ENCODE results near the gene AGBL2.
"Not testable (repeated sequence)": the region's sequence is repeated elsewhere in the genome, so short reads cannot be mapped to it uniquely, and the experiment has no call there.

Gene AGBL2, protein sequence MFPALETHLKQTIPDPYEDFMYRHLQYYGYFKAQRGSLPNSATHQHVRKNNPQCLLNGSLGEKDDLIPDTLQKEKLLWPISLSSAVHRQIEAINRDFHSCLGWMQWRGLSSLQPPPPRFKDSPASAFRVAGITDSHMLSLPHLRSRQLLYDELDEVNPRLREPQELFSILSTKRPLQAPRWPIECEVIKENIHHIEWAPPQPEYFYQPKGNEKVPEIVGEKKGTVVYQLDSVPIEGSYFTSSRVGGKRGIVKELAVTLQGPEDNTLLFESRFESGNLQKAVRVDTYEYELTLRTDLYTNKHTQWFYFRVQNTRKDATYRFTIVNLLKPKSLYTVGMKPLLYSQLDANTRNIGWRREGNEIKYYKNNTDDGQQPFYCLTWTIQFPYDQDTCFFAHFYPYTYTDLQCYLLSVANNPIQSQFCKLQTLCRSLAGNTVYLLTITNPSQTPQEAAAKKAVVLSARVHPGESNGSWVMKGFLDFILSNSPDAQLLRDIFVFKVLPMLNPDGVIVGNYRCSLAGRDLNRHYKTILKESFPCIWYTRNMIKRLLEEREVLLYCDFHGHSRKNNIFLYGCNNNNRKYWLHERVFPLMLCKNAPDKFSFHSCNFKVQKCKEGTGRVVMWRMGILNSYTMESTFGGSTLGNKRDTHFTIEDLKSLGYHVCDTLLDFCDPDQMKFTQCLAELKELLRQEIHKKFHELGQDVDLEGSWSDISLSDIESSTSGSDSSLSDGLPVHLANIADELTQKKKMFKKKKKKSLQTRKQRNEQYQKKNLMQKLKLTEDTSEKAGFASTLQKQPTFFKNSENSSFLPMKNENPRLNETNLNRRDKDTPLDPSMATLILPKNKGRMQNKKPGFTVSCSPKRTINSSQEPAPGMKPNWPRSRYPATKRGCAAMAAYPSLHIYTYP

DNA sequence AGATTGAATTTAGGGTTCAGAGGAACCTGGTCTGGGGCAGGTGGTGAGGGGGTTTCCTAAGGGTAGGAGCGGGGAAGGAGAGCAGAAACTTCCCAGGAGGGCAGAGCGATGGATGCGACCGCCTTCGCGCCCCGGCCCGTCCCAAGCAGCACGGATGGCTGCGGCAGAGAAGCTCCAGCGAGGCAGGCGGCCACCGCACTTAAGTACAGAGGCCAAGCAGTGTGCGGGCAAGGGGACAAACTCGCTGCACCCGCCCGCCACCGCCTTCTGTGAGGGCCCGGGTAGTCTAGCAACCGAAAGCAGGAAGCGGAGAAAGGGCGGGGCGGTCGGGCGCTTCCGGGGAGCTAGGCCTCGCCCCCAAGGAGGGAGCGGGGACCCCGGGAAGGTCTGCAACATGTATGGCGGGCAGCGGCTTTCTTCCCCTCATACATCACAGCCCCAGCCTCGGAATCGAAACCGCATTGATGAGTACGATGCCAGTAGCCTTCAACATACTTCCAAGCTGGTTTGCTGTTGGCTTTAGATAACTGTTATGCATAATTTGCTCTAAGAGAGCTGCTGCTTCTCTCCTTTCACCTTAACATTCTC lies at the start of gene AGBL2:
Gene AGBL2 (minus strand): TSS at position 288 of the 588 bp plus-strand sequence. CDS start 719 bp downstream, outside the sequence.
- peak; percentile 83 to 85 for DNase-seq (ENCODE audit: low read depth in 2 of 2)

DNA sequence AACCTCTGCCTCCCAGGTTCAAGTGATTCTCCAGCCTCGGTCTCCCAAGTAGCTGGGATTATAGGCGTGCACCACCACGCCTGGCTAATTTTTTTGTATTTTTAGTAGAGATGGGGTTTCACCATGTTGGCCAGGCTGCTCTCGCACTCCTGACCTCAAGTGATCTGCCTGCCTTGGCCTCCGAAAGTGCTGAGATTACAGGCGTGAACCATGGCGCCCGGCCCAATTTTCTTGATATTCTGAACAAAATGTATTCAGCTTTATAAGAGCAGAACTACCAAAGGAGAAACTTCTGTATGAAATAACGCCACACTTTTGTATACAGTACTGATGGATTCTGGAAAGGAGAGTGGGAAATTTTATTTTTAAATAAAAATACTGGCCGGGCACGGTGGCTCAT lies 44.1 kb upstream of the AGBL2 start:
- DNase-seq (ENCODE audit: low read depth in 2 of 2): not testable (repeated sequence)

DNA sequence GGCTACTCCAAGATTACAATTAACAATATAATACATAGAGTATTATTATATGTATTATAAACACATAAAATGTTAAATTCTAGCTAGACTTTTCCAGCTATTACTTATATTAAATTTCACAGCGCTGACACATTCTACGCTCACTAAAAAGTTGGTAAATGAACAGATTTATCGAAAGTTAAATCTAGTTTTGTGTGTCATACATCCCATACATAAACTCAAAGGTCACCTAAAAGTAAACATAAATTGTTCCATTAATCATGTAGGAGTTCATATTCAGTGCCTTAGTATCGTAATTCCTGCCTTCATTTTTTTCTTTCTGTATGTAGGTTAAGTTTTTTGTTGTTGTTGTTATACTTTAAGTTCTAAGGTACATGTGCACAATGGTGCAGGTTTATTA lies 41.0 kb upstream of the AGBL2 start:
- no peak for DNase-seq (ENCODE audit: low read depth in 2 of 2)

DNA sequence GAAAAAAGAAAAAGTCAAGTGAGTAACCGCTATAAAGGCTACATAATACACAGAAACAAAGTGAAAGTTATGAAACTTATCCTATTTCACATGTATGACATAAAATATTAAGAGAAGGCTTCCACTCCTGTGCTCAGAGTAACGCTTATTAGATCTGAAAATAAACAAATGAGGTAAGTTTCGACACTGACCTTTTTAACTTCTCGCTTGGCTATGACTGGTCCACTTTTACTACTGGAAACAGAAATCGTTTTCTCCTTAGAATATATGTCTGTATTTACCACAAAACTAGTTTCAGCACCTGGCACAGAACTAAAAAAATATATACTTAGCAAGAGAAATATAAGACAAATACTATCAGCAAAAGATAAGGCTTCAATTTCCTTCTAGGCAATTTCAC lies 35.6 kb upstream of the AGBL2 start:
- DNase-seq (ENCODE audit: low read depth in 2 of 2): no peak

DNA sequence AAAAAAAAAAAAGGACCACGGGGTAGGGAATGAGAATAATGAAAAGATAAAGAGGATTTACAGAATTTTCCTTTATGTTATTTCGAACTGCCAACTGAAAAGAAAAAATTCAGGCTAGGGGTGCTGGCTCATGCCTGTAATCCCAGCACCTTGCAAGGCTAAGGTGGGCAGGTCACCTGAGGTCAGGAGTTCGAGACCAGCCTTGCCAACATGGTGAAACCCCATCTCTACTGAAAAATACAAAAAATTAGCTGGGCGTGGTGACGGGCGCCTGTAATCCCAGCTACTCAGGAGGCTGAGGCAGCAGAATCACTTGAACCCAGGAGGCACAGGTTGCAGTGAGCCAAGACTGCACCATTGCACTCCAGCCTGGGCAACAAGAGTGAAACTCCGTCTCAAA lies 27.3 kb upstream of the AGBL2 start:
- not testable (repeated sequence) for DNase-seq (ENCODE audit: low read depth in 2 of 2)

DNA sequence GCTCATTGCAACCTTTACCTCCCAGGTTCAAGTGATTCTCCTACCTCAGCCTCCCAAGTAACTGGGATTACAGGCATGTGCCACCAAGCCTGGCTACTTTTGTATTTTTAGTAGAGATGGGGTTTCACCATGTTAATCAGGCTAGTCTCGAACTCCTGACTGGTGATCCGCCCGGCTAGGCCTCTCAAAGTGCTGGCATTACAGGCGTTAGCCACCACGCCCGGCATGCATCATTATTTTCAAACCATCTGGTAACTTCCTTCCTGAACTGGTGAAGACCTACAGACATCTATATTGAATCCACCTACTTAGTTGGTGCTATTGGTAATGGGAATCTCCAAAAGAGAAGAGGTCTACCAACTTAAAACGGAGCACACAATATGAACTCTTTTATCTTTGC lies 22.6 kb upstream of the AGBL2 start:
- DNase-seq (ENCODE audit: low read depth in 2 of 2): not testable (repeated sequence)

DNA sequence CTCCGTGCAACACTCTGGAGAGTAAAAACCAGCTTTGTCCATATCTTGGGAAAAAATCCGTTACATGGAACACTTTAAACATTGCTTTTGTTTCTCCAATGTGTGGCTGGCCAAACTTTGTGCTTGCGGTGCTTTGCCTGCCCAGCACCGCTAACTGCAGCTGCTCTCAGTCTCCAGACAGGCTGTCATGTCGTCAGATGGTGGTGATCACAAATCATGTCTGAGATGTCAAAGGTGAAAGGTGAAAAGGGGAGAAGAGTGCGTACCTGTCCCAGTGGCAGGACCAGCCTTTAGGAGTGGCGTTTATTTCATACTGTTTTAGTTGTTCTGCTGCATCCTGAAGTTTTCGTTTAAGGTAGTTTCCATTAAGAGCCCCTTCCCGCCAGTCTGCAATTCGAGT lies 17.1 kb upstream of the AGBL2 start:
- DNase-seq (ENCODE audit: low read depth in 2 of 2): no peak

DNA sequence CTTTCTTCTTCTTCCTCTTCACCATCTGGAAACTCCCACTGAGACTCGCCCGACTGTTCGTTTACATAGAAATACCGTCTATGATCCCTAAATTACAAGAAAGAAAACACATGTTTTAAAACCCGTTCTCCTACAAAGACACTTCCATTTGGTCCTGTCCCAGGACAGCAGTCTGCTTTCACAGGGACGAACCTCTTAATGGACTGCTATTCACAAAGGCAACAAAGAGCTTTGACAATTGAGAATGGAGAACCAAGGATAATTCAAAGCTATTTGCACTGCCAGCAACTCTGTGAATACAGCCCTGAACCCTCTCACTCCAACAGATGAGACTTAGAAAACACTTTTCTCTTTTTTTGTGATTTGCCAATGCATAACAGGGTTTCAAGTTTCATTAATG lies 16.3 kb upstream of the AGBL2 start:
- no peak for DNase-seq (ENCODE audit: low read depth in 2 of 2)

DNA sequence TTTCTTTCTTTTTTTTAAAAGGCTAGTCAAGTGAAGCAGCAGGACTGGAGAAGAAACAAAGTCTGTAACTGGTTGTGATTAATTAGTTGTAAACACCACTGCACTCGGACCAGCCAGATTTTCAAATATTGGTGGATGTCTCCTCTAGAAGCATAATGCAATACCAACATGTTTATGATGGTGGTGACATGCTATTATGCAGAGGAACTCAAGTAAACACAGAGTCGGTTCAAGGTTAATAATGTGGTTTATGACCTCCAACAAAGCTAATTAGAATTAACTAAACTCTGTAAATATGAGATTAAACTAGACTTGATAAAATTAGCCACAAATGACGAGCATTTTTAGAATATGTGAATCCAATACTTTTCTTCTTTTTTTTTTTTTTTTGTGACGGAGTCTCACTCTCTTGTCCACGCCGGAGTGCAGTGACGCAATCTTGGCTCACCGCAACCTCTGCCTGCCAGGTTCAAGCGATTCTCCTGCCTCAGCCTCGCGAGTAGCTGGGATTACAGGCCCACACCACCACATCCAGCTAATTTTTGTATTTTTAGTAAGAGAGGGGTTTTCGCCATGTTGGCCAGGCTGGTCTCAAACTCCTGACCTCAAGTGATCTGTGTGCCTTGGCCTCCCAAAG lies 11.8 kb upstream of the AGBL2 start:
- DNase-seq (ENCODE audit: low read depth in 2 of 2): no peak

DNA sequence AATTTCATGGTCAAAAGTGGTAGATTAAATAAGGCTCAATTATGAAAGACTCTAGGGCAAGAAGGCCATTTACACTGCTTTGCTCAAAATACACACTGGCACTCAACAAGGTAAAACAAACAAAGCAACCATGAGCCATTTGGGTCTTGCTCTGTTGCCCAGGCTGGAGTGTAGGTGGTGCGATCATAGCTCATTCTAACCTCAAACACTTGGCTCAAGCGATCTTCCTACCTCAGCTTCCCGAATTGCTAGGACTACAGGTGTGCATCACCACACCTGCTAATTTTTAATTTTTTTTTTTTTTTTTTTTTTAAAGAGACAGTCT lies 10.9 kb upstream of the AGBL2 start:
- no peak for DNase-seq (ENCODE audit: low read depth in 2 of 2)

DNA sequence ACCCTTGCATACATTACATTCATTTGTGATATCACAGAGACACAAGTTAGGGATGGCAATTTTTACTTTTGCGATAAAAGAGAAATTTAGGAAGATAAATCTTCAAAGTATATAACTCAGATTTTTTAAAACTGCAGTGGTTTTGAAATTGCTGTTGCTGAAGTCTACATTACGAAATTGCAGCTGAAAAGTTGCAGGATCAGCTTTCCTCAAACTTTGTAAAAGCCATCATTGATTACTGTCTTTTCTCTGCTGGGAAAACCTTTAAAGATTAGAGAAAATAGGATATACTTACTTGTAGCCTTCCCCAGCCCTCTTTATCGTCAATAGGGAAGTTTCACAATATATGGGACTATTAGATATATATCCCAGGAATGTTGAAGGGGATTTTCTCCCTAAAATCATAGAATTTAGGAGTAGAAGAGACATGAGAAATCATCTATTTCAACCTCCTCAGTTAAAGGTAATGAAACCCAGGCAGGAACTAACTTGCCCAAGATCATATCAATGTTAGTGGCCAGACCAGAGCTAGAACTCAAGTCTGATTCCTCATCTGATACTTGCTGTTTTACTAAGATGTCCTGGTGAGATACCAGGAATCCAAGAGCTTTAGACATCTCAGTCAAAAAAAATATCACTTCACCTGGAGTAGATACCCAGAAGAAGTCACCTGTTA lies 10.4 kb upstream of the AGBL2 start:
- no peak for DNase-seq (ENCODE audit: low read depth in 2 of 2)

DNA sequence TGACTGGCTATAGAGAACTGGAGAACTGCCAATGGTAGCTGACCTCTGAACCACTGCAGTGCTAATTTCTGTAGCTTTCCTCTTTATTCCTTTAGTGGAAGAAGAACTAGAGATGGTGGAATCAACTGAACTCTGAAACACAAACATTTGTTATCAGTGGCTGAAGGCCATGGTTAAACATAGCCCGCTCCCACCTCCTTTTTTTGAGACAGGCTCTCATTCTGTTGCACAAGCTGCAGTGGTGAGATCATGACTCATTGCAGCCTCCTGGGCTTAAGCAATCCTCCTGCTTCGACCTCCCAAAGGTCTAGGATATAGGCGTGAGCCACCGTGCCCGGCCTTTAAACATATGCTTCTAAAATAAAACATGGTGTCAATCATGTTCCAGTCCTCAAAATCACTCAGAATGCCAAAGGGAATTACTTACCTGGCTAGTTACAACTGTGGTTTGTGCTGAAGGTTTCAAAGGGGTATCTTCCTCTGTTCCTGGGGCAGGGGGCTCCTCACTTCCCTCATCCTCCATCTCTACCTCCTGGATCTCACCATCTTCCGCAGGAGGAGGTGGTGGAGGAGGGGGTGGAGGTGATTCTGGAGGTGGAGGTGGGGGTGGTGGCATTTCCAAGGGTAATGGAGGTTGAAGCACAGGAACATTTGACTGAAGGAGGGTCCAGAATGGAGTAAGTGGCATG lies 9.0 kb upstream of the AGBL2 start:
- DNase-seq (ENCODE audit: low read depth in 2 of 2): no peak

DNA sequence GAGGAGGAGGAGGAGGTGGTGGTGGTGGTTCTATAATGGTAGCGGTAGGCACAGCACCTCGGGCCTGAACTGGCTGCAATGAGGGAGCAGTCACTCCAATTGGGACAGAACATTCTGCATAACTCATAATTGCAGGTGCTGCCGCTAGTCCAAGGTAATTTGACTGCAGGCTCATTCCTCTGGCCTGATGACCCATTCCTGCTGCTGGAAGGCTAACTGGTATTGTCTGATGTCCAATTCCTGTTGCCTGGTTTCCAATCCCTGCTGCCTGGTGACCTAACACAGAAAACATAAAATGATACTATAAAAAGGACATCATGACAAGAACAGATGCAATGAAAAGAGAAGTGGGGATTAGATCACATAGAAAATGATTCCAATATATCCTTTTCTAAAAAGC lies 7.9 kb upstream of the AGBL2 start:
- DNase-seq (ENCODE audit: low read depth in 2 of 2): no peak

DNA sequence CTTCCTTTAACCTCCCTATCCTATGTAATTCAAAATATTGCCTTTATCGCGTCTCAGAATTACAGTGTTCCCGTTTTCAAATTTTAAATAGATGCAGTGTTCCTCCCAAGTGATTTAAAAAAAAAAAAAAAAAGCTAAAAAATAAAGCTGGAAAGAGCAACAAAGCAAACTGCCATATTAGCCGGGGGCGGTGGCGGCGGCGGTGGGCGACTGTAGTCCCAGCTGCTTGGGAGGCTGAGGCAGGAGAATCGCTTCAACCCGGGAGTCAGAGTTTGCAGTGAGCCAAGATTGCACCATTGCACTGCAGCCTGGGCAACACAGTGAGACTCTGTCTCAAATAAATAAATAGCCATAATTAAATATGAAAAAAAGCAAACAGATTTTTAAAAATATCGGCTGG lies 5.5 kb upstream of the AGBL2 start:
- DNase-seq (ENCODE audit: low read depth in 2 of 2): no peak

DNA sequence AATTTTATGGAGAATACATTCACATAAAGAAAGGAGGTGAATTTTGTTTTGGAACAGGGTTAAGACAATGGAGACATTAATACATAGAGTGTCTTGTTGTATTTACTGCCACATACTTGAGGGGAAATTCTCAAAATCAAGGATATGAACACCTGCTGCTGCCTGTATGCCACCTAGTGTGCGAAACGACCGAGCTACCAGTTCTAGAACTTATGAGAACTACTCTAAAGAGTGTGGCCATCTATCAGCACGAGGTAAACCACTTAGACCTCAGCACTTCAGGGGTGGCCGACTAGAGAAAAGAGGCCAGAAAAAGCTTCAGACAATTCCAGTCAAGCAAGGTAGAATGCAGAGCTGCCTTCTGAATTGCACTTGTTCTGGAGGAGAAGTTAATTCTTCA lies 1.5 kb upstream of the AGBL2 start:
- no peak for DNase-seq (ENCODE audit: low read depth in 2 of 2)

DNA sequence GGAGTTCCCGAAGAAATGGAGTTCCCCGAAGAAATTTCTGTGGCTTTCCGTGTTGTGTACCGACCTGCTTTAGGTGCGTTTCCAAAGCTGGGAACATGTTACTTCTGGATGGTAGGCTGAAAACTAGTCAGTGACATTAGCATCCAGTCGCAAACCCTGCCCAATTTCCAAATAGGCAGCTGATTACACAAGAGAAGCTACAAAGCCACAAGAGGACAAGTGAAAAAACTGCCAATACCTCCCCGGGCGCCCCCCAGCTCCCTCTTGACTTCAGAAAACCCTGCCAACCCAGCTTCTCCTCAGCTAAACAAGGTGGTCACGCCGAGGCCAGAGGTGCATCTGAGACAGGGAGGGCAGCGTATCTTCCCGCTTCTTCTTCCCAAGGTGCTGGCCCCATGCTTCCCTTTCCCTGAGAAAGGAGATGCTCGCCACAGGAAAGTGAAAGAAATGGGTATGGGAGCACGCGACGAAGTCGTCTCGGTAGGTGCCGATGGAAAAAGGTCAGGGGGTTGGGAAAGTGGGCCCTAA lies 551 bp downstream of the AGBL2 start:
- DNase-seq (ENCODE audit: low read depth in 2 of 2): peak in 1 of 2 donors; percentile 5

DNA sequence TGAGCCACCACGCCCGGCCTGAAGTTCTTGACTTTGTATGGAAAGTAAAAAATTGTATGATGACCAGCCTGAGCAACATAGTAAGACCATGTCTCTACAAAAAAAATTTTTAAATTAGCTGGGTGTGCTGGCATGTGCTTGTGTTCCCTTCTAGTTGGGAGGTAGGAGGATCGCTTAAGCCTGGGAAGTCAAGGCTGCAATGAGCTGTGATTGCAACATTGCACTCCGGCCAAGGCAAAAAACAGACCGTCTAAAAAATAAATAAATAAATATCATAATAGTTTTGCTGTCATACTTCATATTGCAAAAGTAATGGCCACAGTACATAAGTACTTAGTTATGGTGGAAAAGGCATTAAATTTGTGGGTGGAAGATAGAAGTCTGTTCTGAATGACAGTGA lies 3.4 kb downstream of the AGBL2 start:
- DNase-seq (ENCODE audit: low read depth in 2 of 2): no peak

DNA sequence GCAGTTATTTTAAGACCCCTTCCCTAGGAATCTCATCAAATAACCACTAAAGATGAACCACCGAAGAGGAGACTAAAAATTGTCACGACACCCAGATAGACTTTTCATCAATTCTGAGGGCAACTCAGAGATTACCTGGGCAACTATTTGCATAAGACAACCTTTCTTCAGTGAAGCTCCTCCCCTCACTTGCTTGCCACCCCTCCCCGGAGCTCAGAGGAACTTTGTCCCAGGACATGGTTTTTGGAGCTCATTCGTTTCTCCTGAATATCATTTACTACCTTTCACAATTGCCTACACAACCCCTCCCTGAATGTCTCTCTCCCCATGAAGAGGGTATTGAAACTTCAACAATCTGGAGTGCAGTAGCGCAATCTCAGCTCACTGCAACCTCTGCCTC lies 3.9 kb downstream of the AGBL2 start:
- DNase-seq (ENCODE audit: low read depth in 2 of 2): no peak

DNA sequence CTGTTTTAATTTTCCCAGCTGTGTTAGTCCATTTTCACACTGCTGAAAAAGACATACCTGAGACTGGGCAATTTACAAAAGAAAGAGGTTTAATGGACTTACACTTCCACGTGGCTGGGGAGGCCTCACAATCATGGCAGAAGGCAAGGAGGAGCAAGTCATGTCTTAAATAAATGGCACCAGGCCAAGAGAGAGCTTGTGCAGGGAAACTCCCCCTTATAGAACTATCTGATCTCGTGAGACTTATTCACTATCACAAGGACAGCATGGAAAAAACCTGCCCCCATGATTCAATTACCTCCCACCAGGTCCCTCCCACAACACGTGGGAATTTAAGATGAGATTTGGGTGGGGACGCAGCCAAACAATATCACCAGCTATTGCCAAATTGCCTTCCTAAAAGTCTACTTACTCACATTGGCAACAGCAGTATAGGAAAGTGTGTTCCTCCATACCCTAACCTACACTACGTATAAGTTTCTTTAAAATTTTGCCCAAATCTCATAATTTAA lies 7.8 kb downstream of the AGBL2 start:
- not testable (repeated sequence) for DNase-seq (ENCODE audit: low read depth in 2 of 2)

DNA sequence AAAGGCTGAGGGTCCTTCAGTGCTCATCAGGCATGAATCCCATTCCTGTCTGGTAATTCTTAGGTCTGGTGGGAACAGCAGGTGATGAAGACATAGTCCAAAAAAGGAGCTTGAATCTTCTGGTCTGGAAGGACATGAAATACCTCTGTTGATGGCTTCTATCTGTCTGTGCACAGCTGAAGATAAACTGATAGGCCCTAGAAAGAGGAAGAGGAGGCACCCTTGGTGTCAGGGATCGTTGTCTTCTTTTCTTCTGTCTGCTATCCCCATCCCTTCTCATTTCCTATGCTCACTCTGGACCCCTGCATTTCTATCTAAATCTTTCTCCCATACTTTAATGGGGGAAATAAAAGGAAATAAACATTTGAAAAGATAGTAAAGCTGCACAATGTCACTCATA lies 9.4 kb downstream of the AGBL2 start:
- DNase-seq (ENCODE audit: low read depth in 2 of 2): no peak

DNA sequence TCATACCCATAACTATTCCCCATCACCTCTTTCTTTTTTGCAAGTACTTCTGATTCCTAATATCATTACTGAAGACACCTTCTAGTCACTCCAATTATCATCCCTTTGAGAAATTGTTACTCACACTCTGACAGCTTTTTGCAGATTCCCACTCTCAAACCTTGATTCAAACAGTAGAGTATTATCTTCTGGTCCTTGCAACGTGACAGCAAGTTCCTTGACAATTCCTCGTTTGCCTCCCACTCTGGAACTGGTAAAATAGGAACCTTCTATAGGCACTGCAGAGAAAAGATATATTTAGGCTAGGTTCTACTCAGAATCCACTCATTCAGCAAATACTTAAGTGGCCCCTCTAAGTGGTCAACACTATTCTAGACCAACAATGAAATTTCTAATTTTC lies 23.2 kb downstream of the AGBL2 start:
- no peak for DNase-seq (ENCODE audit: low read depth in 2 of 2)

All from stimulated activated CD8-positive, alpha-beta memory T cell treated with anti-CD3 and anti-CD28 coated beads, Interleukin-2, amount 100 ng/mL, for 48 hours (primary cell).